Rectal smooth muscle tissue (tissue), 1 donor: ENCODE data around the gene CRX.
"Not testable (repeated sequence)": the region's sequence is repeated elsewhere in the genome, so short reads cannot be mapped to it uniquely, and the experiment has no call there.

Experiments used
- H3K27ac ChIP-seq: one replicate; pipeline ENCODE4 v1.7.0; 2013; ENCODE audit warnings: low read depth, low read length, inconsistent platforms
- H3K27me3 ChIP-seq: one replicate; pipeline ENCODE4 v1.7.0; 2013; ENCODE audit warnings: low read length; ENCODE audit not compliant: control insufficient read depth, insufficient read depth
- H3K36me3 ChIP-seq: one replicate; pipeline ENCODE4 v1.7.0; 2013; ENCODE audit warnings: low read length; ENCODE audit not compliant: control insufficient read depth, insufficient read depth
- H3K4me1 ChIP-seq: one replicate; pipeline ENCODE4 v1.7.0; 2013; ENCODE audit warnings: low read length; ENCODE audit not compliant: control insufficient read depth, insufficient read depth
- H3K4me3 ChIP-seq: one replicate; pipeline ENCODE4 v1.7.0; 2013; ENCODE audit warnings: low read length
- H3K9ac ChIP-seq: one replicate; pipeline ENCODE4 v1.7.0; 2013; ENCODE audit warnings: low read length

CRX gene

DNA sequence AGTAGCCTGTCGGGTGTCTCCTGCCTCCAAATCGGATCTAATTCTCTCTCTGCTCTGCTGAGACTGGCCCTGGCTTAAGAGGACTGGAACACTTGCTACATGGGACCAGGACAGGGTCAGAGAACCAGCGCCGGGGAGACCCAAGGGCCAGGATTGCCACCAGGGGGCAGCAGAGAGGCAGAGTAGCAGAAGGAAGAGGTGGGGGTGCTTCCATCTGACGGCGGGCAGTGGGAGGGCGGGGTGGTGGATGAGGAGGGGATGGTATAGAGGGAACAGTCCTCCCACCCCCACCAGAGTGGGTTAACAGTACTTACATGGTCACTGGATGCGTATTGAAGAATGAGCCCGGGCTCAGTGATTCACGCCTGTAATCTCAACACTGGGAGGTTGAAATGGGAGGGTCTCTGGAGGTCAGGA lies 31.3 kb upstream of the CRX start:
- Histone ChIP-seq H3K4me3 (no peak overlapping the region), H3K27me3 (no peaks in the 10 kb centered on the region), H3K27ac (no peak overlapping the region), H3K9ac (no peak overlapping the region), H3K4me1 (no peaks in the 10 kb centered on the region), H3K36me3 (peaks cover 7% of the 10 kb centered on the region)

DNA sequence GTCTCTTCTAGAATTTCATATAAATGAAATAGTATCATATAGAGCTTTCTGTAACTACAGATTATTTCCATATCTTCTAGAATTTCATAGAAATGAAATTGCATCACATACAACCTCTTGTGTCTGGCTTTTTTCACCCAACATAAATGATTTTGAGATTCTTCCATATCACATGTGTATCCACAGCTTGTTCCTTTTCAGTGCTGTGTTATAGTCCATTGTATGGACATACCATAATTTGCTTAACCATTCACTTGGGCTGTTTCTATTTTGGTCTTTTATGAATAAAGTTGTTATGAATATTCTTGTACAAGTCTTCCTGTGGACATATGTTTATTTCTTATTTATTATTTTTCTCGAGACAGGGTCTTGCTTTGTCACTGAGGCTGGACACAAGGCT lies 29.1 kb upstream of the CRX start:
- Histone ChIP-seq H3K27me3 (no peaks in the 10 kb centered on the region), H3K4me1 (no peaks in the 10 kb centered on the region), H3K27ac (no peak overlapping the region), H3K4me3 (no peak overlapping the region), H3K36me3 (peaks cover 2% of the 10 kb centered on the region), H3K9ac (no peak overlapping the region)

DNA sequence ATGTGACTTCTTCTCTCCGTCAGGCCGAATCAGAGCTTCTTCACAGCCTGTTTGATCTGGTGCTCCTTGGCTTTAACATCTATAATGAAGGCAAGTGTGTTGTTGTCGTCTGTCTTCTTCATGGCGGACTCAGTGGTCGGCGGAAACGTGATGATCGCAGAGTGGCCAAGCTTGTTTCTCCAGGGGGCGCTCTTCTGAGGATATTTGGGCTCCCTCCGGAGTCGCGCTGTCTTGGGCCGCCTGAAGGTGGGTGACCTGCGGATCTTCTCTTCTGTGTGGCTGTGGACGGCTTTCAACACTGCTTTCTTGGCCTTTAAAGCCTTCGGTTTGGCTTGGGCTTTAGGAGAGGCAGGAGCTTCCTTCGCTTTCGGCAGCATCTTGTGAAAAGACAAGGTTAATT lies 27.2 kb upstream of the CRX start:
- no peak overlapping the region for H3K27ac ChIP-seq
- no peak overlapping the region for H3K9ac ChIP-seq
- H3K36me3 ChIP-seq: no peaks in the 10 kb centered on the region
- H3K4me3 ChIP-seq: no peak overlapping the region
- no peaks in the 10 kb centered on the region for H3K27me3 ChIP-seq
- H3K4me1 ChIP-seq: no peaks in the 10 kb centered on the region

DNA sequence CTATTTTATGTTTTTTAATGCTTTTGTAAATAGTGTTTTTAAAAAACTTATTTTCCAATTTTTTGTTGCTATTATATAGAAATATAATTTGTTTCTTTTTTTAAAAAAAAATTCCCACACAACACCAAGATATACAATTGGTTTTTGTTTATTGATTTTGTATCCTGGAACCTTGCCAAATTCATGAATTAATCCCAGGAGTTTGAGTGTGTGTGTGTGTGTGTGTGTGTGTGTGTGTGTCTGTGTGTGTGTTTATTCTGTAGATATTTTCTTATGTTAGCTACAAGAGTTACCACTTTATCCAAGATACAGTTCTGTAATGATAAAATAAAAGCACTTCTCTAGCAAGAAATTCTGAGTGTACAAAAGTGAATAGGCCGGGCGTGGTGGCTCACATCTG lies 25.0 kb upstream of the CRX start:
- Histone ChIP-seq H3K27ac (no peak overlapping the region), H3K4me1 (no peaks in the 10 kb centered on the region), H3K9ac (no peak overlapping the region), H3K27me3 (no peaks in the 10 kb centered on the region), H3K36me3 (no peaks in the 10 kb centered on the region), H3K4me3 (no peak overlapping the region)

DNA sequence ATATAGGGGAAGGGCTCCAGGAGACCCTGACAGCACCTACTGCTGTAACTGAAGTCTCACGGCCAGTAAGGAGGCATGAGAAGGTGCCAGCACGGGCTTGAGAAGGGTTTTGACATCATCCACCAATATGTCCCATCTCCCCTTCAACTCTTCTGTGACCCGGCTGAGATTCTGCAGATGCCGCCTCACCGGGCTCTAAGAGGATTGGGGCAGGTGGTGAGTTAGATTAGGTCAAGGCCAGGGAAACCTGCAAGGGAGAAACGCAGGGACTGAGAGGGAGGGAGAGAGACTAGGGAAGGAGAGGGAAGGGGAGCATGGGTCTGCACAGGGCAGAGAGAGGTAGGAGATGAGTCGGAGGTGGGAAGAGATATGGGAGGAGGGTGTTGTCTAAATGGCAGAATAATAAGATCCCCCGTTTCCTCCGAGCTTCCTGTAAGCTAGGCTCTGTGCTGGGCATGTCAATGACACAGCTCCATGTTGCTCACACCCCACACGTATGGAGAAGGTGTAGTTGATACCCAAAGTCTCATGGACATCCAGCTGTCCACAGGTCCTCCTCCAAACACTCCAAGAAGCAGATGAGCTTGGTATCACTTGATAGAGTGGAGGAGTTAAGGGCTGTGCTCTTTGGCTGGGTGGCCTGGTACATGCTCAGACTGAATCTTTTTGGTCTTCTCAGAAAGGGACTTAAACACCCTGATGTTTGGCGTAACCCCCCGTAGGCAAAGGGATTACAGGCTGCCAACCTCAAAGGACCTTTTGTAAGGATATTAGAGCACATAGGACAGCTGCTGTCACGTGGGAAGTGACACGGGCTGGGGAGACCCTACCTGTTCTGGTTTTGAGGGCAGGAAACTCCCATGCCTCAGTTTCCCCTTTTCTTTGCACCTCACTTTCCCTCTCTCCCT lies 23.5 kb upstream of the CRX start:
- Histone ChIP-seq H3K4me3 (no peak overlapping the region), H3K4me1 (no peaks in the 10 kb centered on the region), H3K27ac (no peak overlapping the region), H3K9ac (no peak overlapping the region), H3K36me3 (no peaks in the 10 kb centered on the region), H3K27me3 (no peaks in the 10 kb centered on the region)

DNA sequence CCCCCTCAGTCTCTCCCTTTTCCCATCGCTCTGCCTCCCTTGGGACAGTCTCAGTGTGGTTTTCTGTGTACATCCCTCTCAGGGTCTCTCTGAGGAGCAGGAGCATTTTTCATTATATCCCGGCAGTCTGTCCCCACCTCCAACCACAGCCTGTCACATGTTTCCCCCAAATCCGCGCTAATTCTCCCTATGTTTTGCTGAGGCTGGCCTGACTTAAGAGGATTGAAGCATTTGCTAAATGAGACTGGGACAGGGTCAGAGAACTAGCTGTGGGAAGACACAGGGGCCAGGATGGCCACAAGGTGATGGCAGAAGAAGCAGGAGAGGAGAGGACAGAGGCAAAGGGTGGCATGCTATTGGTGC lies 22.9 kb upstream of the CRX start:
- Histone ChIP-seq H3K27ac (no peak overlapping the region), H3K4me1 (no peaks in the 10 kb centered on the region), H3K9ac (no peak overlapping the region), H3K4me3 (no peak overlapping the region), H3K36me3 (no peaks in the 10 kb centered on the region), H3K27me3 (no peaks in the 10 kb centered on the region)

DNA sequence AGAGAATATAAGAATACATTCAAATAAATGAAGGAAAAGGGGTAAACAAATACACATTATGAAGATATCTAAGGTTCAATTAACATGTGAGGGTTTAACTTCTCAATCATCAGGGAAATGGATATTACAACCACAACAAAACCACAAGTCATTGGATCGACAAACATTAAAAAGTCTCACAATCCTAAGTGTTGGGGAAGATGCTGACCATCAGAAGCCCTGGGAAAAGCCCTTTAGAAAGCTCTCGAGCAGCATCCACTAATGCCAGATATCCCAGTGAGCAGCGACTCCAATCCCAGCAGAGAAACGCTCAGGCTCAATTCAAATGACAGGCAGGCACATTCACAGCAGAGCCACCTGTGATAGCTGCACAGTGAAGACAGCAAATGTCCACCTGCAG lies 20.5 kb upstream of the CRX start:
- Histone ChIP-seq H3K27me3 (no peaks in the 10 kb centered on the region), H3K36me3 (no peaks in the 10 kb centered on the region), H3K4me1 (no peaks in the 10 kb centered on the region), H3K4me3 (no peak overlapping the region), H3K27ac (no peak overlapping the region), H3K9ac (no peak overlapping the region)

DNA sequence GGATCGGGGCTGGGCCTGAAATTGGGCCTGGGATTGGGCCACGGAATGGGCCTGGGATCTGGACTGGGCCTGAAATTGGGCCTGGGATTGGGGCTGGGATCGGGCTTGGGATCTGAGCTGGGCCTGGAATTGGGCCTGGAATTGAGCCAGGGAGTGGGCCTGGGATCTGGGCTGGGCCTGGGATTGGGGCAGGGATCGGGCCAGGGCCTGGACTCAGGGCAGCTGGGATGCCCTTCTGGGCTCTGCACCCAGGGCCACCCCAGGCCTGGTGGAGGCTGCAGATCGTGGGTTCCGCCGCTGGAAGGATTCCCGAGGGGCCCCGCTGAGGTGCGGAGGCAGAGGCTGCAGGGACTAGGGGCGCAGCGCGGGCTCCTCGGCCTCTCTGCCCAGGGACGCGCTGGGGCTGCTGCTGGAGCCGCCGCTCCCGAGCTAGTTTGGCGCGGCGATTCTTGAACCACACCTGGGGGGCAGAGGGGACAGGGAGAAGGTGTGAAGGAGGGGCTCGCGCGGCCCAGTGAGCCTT lies 19.2 kb upstream of the CRX start:
- no peaks in the 10 kb centered on the region for H3K4me1 ChIP-seq
- no peak overlapping the region for H3K4me3 ChIP-seq
- no peak overlapping the region for H3K27ac ChIP-seq
- no peaks in the 10 kb centered on the region for H3K36me3 ChIP-seq
- H3K9ac ChIP-seq: no peak overlapping the region
- H3K27me3 ChIP-seq: no peaks in the 10 kb centered on the region

DNA sequence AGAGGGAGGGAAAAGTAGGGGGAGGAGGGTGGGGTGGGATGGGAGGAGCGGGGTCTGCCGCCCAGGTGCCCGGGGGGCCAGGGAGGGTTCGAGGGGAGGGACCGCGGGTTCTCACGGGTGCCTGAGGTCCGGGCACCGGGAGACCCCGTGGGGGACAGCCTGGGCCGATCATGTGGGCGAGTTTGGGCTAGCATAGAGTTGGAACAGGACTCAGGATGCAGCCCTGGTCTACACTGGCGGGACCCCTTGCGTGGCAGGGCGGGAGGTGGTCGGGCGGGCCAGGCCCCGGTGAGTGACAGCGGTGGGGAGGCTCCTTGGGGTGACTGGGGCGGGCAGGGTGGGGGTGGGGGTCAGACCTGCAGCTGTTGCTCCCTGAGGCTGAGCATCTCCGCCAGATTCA lies 18.6 kb upstream of the CRX start:
- H3K27ac ChIP-seq, H3K4me3 ChIP-seq: not testable (repeated sequence)

DNA sequence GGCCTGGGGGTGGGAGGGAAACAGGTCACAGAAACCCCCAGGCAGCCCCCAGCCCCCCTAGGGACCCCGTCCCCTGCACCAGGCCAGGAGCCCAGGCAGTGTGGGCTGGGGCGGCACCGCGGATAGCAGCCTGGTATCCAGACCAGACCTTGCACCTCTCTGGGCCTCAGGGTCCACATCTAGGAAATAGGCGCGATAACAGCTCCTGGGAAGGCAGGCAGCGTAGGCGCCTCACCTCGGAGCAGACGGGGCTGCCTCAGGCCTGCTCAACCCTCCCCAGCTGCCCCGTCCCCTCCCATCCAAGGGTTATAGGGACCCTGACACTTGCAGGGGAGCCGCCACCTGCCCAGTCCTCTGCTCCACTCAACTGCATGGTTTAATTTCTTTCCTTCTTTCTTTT lies 18.1 kb upstream of the CRX start:
- H3K4me3 ChIP-seq, H3K9ac ChIP-seq, H3K27me3 ChIP-seq, H3K27ac ChIP-seq, H3K4me1 ChIP-seq, H3K36me3 ChIP-seq: not testable (repeated sequence)

More for the DNA sequence above, 18.6 kb upstream of the CRX start:
- H3K36me3 ChIP-seq, H3K27me3 ChIP-seq, H3K9ac ChIP-seq, H3K4me1 ChIP-seq: not testable (repeated sequence)

DNA sequence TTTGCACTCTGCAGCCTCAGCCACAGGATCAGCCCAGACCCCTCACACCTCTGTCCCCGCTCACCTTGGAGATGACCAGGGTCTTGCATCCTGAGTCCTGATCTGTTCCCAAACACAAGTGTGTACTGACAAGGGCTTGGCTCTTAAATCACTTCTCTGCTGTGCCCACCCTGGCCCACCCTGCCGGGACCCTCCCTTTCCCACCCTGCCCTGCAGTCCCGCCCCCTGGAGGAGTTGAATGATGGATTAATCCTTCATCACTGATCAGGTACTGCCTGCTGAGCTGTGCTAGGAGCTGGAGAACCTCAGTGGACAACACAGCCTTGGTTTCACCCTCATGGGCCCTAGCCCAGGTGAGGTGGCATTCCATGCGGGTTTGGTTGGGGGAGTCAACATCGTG lies 17.3 kb upstream of the CRX start, which contains the start of gene TPRX1:
Gene TPRX1 (minus strand): TSS at position 101 of the 400 bp plus-strand sequence. CDS start 12 bp downstream, at position 89.
- not testable (repeated sequence) for H3K27ac ChIP-seq

DNA sequence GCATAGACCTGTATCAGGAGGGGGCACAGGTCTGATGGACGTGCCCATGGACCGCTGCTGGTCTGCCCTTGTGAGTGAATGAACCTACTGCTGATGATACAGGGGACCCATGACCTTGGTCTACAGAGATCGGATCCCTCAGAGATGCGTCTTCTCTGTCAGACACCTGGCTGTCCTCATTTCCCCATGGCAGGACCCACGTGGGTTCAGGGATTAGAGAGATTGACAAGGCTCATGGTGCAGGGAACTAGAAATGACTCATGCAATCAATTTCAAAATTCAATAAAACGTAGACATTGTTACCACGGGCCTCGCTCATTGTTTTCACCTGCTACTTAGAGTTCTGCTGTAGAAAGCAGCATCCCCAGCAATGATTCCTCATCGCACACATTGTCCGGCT lies 16.4 kb upstream of the CRX start:
- no peak overlapping the region for H3K4me3 ChIP-seq
- H3K27me3 ChIP-seq: no peaks in the 10 kb centered on the region
- H3K36me3 ChIP-seq: no peaks in the 10 kb centered on the region
- H3K9ac ChIP-seq: no peak overlapping the region
- H3K27ac ChIP-seq: no peak overlapping the region
- H3K4me1 ChIP-seq: no peaks in the 10 kb centered on the region

More for the DNA sequence above, 17.3 kb upstream of the CRX start, which contains the start of gene TPRX1:
- not testable (repeated sequence) for H3K4me3 ChIP-seq, H3K9ac ChIP-seq, H3K27me3 ChIP-seq, H3K4me1 ChIP-seq, H3K36me3 ChIP-seq

DNA sequence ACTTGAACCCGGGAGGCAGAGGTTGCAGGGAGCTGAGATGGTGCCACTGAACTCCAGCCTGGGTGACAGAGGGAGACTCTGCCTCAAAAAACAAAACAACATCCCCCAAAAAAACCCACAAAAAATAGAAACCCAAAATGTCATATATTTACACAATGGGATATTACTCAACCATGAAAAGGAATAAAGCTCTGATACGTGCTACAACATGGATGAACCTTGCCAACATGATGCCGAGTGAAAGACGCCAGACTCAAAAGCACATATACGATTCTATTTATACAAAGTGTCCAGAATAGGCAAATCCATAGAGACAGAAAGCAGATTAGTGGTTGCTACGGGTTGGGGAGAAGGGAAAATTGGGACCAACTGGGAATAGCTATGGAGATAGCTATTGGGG lies 15.3 kb upstream of the CRX start:
- H3K4me3 ChIP-seq: no peak overlapping the region
- H3K36me3 ChIP-seq: no peaks in the 10 kb centered on the region
- H3K9ac ChIP-seq: no peak overlapping the region
- H3K27me3 ChIP-seq: no peaks in the 10 kb centered on the region
- no peak overlapping the region for H3K27ac ChIP-seq
- no peaks in the 10 kb centered on the region for H3K4me1 ChIP-seq
